ENCODE data around the gene PLEKHG5. TPM values are rescaled to one million over a fixed set of nuclear protein-coding genes. Genes with fewer than 3 reads are reported as not detected.

PLEKHG5 gene
- total RNA-seq, 2 donors from 2014 or later, result 11.6 to 21.4 TPM

- no peaks in the 10 kb centered on the region for H3K27me3 ChIP-seq (replicated peaks; ENCODE audit: insufficient read depth)
- H3K27ac ChIP-seq, result no peak overlapping the region
- 28% methylated on average over 20 of the region's 20 CpGs for WGBS
- no peaks in the 10 kb centered on the region for H3K9me3 ChIP-seq
- intact Hi-C loops (cut with DNase I), result no loop called here
- H3K36me3 ChIP-seq, result no peaks in the 10 kb centered on the region
- DNase-seq (ENCODE audit: low spot score), result no peak
- TF ChIP-seq POLR2AphosphoS5 (IDR thresholded peaks at IDR 0.05) (no peak), POLR2A (IDR thresholded peaks at IDR 0.05) (no peak), CTCF (IDR thresholded peaks at IDR 0.05) (no peak)
- peaks cover 3% of the 10 kb centered on the region for H3K4me1 ChIP-seq (replicated peaks)
- H3K4me3 ChIP-seq, result peak overlapping the region; percentile 37 to 61
Measured at GRCh38 chr1:6497867-6498575, 6.6 kb upstream of the PLEKHG5 start.

GRCh38 chr1:6497215-6497866 lies 5.9 kb upstream of the PLEKHG5 start:
- Histone ChIP-seq H3K9me3 (no peaks in the 10 kb centered on the region), H3K4me3 (peak overlapping the region; percentile 37 to 61), H3K4me1 (replicated peaks) (peaks cover 3% of the 10 kb centered on the region), H3K27me3 (replicated peaks; ENCODE audit: insufficient read depth) (no peaks in the 10 kb centered on the region), H3K36me3 (no peaks in the 10 kb centered on the region), H3K27ac (peak overlapping the region; percentile 42 to 69)
- peak; percentile 45 for DNase-seq (ENCODE audit: low spot score)
- TF ChIP-seq CTCF (IDR thresholded peaks at IDR 0.05) (no peak), POLR2A (IDR thresholded peaks at IDR 0.05) (peak; percentile 7), POLR2AphosphoS5 (IDR thresholded peaks at IDR 0.05) (peak; percentile 3)
- 0% methylated on average over 9 of the region's 74 CpGs for WGBS
- intact Hi-C loops (cut with DNase I), result no loop called here

- TF ChIP-seq CTCF (IDR thresholded peaks at IDR 0.05) (no peak), POLR2A (IDR thresholded peaks at IDR 0.05) (no peak), POLR2AphosphoS5 (IDR thresholded peaks at IDR 0.05) (no peak)
- Histone ChIP-seq H3K4me1 (replicated peaks) (peaks cover 3% of the 10 kb centered on the region), H3K4me3 (peak overlapping the region; percentile 37 to 61), H3K27me3 (replicated peaks; ENCODE audit: insufficient read depth) (no peaks in the 10 kb centered on the region), H3K27ac (peak overlapping the region; percentile 42 to 69), H3K9me3 (no peaks in the 10 kb centered on the region), H3K36me3 (no peaks in the 10 kb centered on the region)
- intact Hi-C loops (cut with DNase I), result no loop called here
- WGBS, result 1% methylated on average over 21 of the region's 21 CpGs
- DNase-seq (ENCODE audit: low spot score), result no peak
Measured at GRCh38 chr1:6496890-6497214, 5.4 kb upstream of the PLEKHG5 start.

- no peaks in the 10 kb centered on the region for H3K36me3 ChIP-seq
Measured at GRCh38 chr1:6496365-6496721, 4.9 kb upstream of the PLEKHG5 start.

More at GRCh38 chr1:6496365-6496721, 4.9 kb upstream of the PLEKHG5 start:
- peak overlapping the region; percentile 37 to 61 for H3K4me3 ChIP-seq
- H3K9me3 ChIP-seq, result no peaks in the 10 kb centered on the region
- peak overlapping the region; percentile 42 to 69 for H3K27ac ChIP-seq
- no peaks in the 10 kb centered on the region for H3K27me3 ChIP-seq (replicated peaks; ENCODE audit: insufficient read depth)
- TF ChIP-seq CTCF (IDR thresholded peaks at IDR 0.05) (no peak), POLR2AphosphoS5 (IDR thresholded peaks at IDR 0.05) (no peak), POLR2A (IDR thresholded peaks at IDR 0.05) (no peak)
- no peak for DNase-seq (ENCODE audit: low spot score)
- 17% methylated on average over 13 of the region's 13 CpGs for WGBS
- intact Hi-C loops (cut with DNase I), result no loop called here
- peaks cover 3% of the 10 kb centered on the region for H3K4me1 ChIP-seq (replicated peaks)

Data from prostate gland (tissue), 2 donors.